ENCODE measurements around the gene EML6.

DNA sequence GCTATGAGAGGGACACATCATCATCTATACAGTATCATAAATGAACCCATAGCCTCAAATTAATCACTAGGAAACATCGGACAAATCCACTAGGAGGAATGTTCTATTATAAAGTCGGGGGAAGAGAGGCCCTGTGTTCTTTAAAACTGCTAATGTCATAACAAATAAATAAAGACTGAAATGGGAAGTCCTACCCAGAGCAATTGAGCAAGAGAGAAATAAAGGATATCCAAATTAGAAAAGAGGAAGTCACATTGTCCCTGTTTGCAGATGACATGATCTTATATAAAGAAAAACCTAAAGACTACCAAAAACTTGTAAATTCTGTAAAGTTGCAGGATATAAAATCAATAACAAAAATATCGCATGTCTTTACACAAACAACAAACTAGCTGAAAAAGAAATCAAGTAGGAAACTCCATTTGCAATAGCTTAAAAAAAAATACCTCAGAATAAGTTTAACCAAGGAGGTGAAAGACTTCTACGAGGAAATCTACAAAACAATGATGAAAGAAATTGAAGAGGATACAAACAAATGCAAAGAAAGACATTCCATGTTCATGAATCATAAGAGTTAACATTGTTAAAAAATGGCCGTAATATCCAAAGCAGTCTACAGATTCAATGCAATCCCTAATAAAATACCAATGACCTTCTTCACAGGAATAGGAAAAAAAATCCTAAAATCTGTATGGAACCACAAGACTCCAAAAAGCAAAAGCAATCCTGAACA lies 296.2 kb downstream of the EML6 start:
- TF ChIP-seq CTCF (IDR thresholded peaks at IDR 0.05) (no peak), POLR2A (IDR thresholded peaks at IDR 0.05) (no peak)
